DOHH2 (cell line): ENCODE data around the gene MB21D2.

ENCODE experiments used
- H3F3A ChIP-seq: fragments of 200-600 bp; sonication (generic), shearing (Covaris generic); 2 replicates; pipeline ENCODE4 v1.6.0; 2016; ENCODE audit warnings: antibody characterized with exemption, mild to moderate bottlenecking; ENCODE audit not compliant: control insufficient read depth, insufficient read depth
- H3K27ac ChIP-seq: fragments of 200-600 bp; sonication (generic); 2 replicates; pipeline ENCODE4 v1.5.1; 2014; ENCODE audit warnings: low read depth, mild to moderate bottlenecking, low read length, moderate library complexity
- H3K27me3 ChIP-seq: fragments of 200-600 bp; sonication (generic); 2 replicates; pipeline ENCODE4 v1.6.1; 2014; ENCODE audit warnings: mild to moderate bottlenecking, low read length, mixed read lengths; ENCODE audit not compliant: control insufficient read depth
- H3K36me3 ChIP-seq: fragments of 200-600 bp; sonication (generic); 2 replicates; pipeline ENCODE4 v1.6.1; 2014; ENCODE audit warnings: mild to moderate bottlenecking, low read length, moderate library complexity, mixed read lengths; ENCODE audit not compliant: control insufficient read depth
- H3K4me1 ChIP-seq: fragments of 200-600 bp; sonication (generic); 2 replicates; pipeline ENCODE4 v1.6.1; 2014; ENCODE audit warnings: mild to moderate bottlenecking, low read length, mixed read lengths; ENCODE audit not compliant: control insufficient read depth
- H3K4me2 ChIP-seq: fragments of 200-600 bp; sonication (generic); 2 replicates; pipeline ENCODE4 v1.6.0; 2014; ENCODE audit warnings: mild to moderate bottlenecking, low read length, moderate library complexity
- H3K4me3 ChIP-seq: fragments of 200-600 bp; sonication (generic); 2 replicates; pipeline ENCODE4 v1.5.1; 2014; ENCODE audit warnings: mild to moderate bottlenecking, low read length, mixed read lengths
- H3K79me2 ChIP-seq: fragments of 200-600 bp; sonication (generic); 2 replicates; pipeline ENCODE4 v1.6.1; 2014; ENCODE audit warnings: mild to moderate bottlenecking, low read length, mixed read lengths; ENCODE audit not compliant: control insufficient read depth
- H3K9me2 ChIP-seq: fragments of 200-600 bp; sonication (generic); replicated peaks from 2 replicates; pipeline ENCODE4 v1.6.1; 2014; ENCODE audit warnings: mild to moderate bottlenecking, low read length, mixed read lengths; ENCODE audit not compliant: control insufficient read depth
- H3K9me3 ChIP-seq: fragments of 200-600 bp; sonication (generic); 2 replicates; pipeline ENCODE4 v1.6.1; 2014; ENCODE audit warnings: antibody characterized with exemption, low read length, mixed read lengths; ENCODE audit not compliant: control insufficient read depth, insufficient read depth
- H4K20me1 ChIP-seq: fragments of 200-600 bp; sonication (generic); 2 replicates; pipeline ENCODE4 v1.6.0; 2014; ENCODE audit warnings: low read depth, mild to moderate bottlenecking, antibody characterized with exemption, low read length, moderate library complexity; ENCODE audit not compliant: control insufficient read depth, insufficient read depth
- CTCF ChIP-seq: fragments of 200-600 bp; sonication (generic); IDR thresholded peaks from one replicate; pipeline ENCODE4 v1.5.1; 2014; ENCODE audit warnings: antibody characterized with exemption, mild to moderate bottlenecking, low read depth, low read length; ENCODE audit not compliant: poor library complexity, severe bottlenecking
- EZH2phosphoT487 ChIP-seq: fragments of 200-600 bp; sonication (generic); IDR thresholded peaks from 2 replicates; pipeline ENCODE4 v1.6.1; 2017; ENCODE audit warnings: borderline replicate concordance, mild to moderate bottlenecking, antibody characterized with exemption, low read length, moderate library complexity, mixed read lengths

Gene MB21D2

GRCh38 chr3:192889679-192890078, 28.0 kb downstream of the MB21D2 start:
- H3K27me3 ChIP-seq: no peaks in the 10 kb centered on the region
- no peaks in the 10 kb centered on the region for H3F3A ChIP-seq
- TF ChIP-seq CTCF (no peak), EZH2phosphoT487 (no peak)
- no peaks in the 10 kb centered on the region for H3K79me2 ChIP-seq
- H3K9me3 ChIP-seq: no peaks in the 10 kb centered on the region; the same call in 1 of the 2 replicates
- H4K20me1 ChIP-seq: no peaks in the 10 kb centered on the region
- no peaks in the 10 kb centered on the region for H3K4me1 ChIP-seq
- H3K4me3 ChIP-seq: no peak overlapping the region
- no peak overlapping the region for H3K4me2 ChIP-seq
- H3K27ac ChIP-seq: no peak overlapping the region
- no peaks in the 10 kb centered on the region for H3K36me3 ChIP-seq
- H3K9me2 ChIP-seq: no peaks in the 10 kb centered on the region

DNA sequence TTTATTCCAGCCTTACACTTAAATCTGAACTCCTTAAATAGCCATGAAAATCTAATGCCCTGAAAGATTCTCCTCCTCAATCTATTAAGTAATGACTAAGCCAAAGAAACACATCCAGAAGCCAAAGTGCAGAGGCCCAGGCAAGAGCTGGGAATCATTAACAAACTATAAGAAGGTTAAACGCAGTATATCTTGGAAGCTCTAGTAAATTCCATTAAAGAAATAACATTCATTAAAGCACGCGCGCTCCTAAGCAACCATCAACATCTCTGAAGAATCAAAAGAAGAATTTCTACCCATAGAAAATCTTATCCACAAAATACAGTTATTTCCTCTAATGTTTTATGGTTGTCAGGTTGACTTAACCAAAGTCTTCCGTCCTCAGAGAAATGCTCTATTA, 29.5 kb downstream of the MB21D2 start:
- Histone ChIP-seq H3K36me3 (no peaks in the 10 kb centered on the region), H3K27ac (no peak overlapping the region), H3K4me2 (no peak overlapping the region), H4K20me1 (no peaks in the 10 kb centered on the region), H3K79me2 (no peaks in the 10 kb centered on the region), H3F3A (no peaks in the 10 kb centered on the region), H3K27me3 (no peaks in the 10 kb centered on the region), H3K4me3 (no peak overlapping the region), H3K4me1 (no peaks in the 10 kb centered on the region), H3K9me3 (no peaks in the 10 kb centered on the region; the same call in 1 of the 2 replicates), H3K9me2 (no peaks in the 10 kb centered on the region)
- TF ChIP-seq CTCF (no peak), EZH2phosphoT487 (no peak)

- no peak overlapping the region for H3K4me3 ChIP-seq
- no peaks in the 10 kb centered on the region for H3K27me3 ChIP-seq
- no peaks in the 10 kb centered on the region for H3K9me2 ChIP-seq
- H3F3A ChIP-seq: no peaks in the 10 kb centered on the region
- H3K79me2 ChIP-seq: no peaks in the 10 kb centered on the region
- no peak overlapping the region for H3K27ac ChIP-seq
- no peaks in the 10 kb centered on the region for H3K4me1 ChIP-seq
- no peaks in the 10 kb centered on the region for H3K36me3 ChIP-seq
- H3K4me2 ChIP-seq: no peak overlapping the region
- H3K9me3 ChIP-seq: no peaks in the 10 kb centered on the region; the same call in 1 of the 2 replicates
- H4K20me1 ChIP-seq: no peaks in the 10 kb centered on the region
- TF ChIP-seq CTCF: no peak
- TF ChIP-seq EZH2phosphoT487: no peak
These were observed 30.0 kb downstream of the MB21D2 start for GRCh38 chr3:192887701-192888100.

GRCh38 chr3:192887047-192887446, 30.6 kb downstream of the MB21D2 start:
- Histone ChIP-seq H3K36me3 (no peaks in the 10 kb centered on the region), H3K9me2 (no peaks in the 10 kb centered on the region), H3F3A (no peaks in the 10 kb centered on the region), H3K27me3 (no peaks in the 10 kb centered on the region), H3K9me3 (no peaks in the 10 kb centered on the region; the same call in 1 of the 2 replicates), H4K20me1 (no peaks in the 10 kb centered on the region), H3K4me3 (no peak overlapping the region), H3K4me2 (no peak overlapping the region), H3K27ac (no peak overlapping the region), H3K79me2 (no peaks in the 10 kb centered on the region), H3K4me1 (no peaks in the 10 kb centered on the region)
- TF ChIP-seq CTCF: no peak
